GM21526 (cell line): ENCODE measurements around the gene TMEM204.
"Not testable (repeated sequence)": the region's sequence is repeated elsewhere in the genome, so short reads cannot be mapped to it uniquely, and the experiment has no call there.

Experiments used
- ATAC-seq: cut with Tn5 transposase; IDR thresholded peaks from one replicate; pipeline ENCODE4 v1.9.1; 2021; ENCODE audit warnings: moderate library complexity; ENCODE audit not compliant: unreplicated experiment, low FRiP score

The TMEM204 gene

DNA sequence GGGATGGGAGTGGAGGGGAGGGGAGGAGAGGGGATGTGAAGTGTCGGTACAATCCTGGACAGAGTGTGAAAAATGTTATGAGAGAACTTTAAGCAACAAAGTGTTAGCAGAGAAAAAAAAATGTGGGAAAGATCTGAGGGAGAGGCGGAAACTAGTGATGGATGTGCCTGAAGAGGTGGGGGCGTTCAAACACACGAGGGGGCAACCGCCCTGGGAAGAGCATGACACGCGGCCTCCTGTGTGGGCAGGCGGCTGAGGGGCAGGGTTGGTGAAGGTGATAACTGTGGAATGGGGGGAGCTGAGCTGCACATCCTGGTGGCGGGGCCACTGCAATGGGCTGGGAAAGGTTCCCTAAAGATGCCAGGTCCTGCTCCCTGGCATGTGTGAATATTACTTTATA lies 48.3 kb downstream of the TMEM204 start:
- no peak for ATAC-seq

DNA sequence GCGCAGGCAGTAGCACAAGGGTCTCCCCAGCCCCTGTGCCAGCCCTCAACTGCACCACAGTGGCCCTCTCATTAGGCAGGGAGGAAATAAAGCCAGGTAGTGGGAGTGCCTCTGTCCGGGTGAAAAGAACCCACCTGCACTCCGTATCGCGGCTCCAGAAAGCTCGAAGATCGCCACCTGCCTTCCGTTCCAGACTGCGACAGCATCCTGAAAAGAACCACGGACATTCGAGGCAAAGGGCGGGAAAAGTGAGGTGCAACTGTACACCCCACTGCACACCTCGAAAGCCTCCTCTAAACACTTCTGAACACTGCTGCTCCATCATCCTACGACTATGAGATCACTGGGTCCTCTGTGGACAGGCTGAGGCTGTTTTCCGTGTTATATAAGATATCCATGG lies 49.7 kb downstream of the TMEM204 start:
- ATAC-seq = no peak

GRCh38 chr16:1584926-1585484 lies 51.5 kb downstream of the TMEM204 start:
- ATAC-seq = no peak

DNA sequence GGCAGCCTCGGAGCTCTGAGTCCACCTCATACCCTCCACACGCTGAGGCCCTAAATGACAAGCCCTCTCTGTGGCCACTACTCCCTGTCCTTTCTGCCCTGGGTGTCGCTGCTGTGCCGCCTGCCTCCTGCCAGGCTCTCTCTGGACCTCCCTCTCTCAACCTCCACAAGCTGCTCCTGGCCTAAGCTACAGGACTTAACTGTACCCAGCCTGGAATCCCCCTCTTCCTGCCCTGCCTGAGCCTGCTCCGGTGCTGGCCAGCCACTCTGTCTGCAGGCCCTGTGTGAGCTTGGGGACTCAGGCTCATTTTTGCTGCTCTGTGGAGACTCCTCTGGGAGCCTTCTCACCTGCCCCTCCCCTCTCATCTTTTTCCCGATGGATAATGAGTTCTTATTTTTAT lies 56.9 kb downstream of the TMEM204 start:
- ATAC-seq = no peak

DNA sequence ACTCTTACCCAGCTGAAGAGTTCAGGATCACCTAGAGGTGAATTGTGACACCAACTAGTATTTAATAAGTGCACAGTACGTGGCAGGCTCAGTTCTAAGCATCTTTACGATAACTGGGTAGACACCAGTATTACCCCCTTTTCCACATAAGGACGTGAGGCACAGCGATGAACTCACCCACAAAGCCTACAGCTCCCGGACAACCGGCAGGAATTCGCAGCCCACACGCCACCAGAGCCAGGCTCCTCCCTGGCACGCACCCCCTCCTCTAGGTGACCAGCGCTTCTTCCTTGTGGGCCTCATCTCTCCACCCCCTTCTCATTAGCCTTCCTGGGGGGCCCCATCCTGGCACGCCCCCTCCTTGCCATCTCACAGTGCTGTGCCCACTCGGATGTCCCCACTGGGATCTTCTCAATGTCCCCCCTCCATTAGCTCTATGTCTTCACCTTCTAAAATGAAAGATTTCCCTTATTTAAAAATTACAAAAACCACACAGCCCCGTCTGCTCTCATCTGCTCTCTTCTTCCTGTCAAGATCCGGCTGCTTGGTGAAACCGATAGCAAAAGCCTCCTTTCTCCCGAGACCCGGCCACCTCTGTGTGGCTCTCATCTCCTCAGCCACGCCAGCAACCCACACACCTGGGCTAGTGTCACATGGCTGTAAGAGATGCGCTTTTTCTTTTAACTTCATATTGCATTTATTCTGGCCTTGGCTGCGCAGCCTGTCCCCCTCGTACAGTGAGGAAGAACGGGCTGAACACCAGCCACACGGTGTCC lies 57.7 kb downstream of the TMEM204 start:
- ATAC-seq = no peak

GRCh38 chr16:1592446-1592845 lies 59.0 kb downstream of the TMEM204 start:
- no peak for ATAC-seq

GRCh38 chr16:1595511-1595910 lies 62.0 kb downstream of the TMEM204 start:
- not testable (repeated sequence) for ATAC-seq

DNA sequence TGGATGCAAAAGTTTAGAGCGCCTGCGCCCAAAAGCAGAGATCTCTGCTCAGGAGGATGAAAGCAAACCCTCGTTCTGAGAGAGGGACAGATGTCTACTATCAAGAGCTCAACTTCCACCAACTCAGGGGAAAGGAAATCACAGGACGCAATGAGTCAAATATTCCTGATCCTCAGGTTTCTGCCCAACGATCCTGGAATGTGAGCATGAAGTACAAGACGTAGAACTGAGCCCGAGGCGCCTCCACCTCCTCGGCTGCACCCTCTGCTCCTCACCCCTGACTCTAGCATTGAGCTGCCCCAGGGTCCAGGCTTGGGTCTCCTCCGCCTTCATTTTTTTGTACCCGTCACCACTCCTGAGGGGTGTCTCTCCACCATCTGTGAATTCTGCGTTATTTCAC lies 63.0 kb downstream of the TMEM204 start:
- ATAC-seq = no peak

GRCh38 chr16:1597154-1597553 lies 63.7 kb downstream of the TMEM204 start:
- no peak for ATAC-seq

DNA sequence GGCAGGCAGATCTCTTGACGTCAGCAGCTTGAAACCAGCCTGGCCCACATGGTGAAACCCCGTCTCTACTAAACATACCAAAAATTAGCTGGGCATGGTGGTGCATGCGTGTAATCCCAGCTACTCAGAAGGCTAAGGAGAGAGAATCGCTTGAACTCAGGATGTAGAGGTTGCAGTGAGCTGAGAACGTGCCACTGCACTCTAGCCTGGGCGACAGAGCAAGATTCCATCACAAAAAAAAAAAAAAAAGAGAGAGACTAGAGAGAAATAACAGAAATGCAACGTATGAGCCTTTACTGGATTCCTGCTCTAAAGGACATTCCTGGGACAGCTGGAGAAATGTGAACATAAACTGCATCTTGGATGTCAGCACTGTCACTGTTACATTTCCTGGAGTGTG lies 67.6 kb downstream of the TMEM204 start:
- ATAC-seq = no peak

DNA sequence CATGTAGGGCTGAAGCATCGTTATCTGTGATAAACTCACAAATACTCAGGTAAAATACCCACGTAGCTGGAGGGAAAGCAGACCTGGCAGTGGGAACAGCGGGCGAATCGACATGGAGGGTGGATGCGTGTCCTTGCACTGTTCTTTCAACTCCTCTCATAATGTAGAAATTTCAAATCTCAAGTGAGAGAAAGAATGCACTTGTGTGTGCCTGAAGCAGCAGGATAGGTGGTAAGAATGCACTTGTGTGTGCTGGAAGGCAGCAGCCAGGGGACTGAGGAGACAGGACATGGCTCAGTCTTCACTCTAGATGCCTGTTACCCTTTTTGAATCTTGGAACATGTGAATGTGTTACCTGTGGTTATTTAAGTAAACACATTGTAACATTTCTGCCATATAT lies 68.0 kb downstream of the TMEM204 start:
- ATAC-seq = no peak

GRCh38 chr16:1602285-1602684 lies 68.8 kb downstream of the TMEM204 start:
- no peak for ATAC-seq
